Stimulated activated naive CD4-positive, alpha-beta T cell treated with Interleukin-2 at 50 U/mL for 16 hours (primary cell): ENCODE data around the gene PNMA6E.

Experiments
- DNase-seq: peaks from one replicate; lab custom pipeline; 2025; lab: John Stamatoyannopoulos, UW

The PNMA6E gene

DNA sequence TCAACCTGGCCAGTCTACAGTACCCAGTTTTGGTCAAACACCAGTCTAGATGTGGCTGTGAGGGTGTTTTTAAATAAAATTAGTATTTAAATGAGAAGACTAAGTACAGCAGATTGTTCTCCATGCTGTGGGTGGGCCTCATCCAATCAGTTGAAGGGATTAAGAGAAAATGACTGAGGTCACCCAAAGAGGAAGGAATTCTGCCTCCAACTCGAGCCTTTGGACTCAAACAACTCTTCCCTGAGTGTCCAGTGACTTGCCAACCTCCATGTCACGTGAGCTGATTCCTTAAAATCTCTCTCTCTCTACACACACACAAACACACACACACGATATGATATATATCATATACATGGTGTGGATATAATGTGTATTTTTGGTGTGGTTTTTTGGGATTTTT lies 34.7 kb upstream of the PNMA6E start:
- DNase-seq, result no peak

DNA sequence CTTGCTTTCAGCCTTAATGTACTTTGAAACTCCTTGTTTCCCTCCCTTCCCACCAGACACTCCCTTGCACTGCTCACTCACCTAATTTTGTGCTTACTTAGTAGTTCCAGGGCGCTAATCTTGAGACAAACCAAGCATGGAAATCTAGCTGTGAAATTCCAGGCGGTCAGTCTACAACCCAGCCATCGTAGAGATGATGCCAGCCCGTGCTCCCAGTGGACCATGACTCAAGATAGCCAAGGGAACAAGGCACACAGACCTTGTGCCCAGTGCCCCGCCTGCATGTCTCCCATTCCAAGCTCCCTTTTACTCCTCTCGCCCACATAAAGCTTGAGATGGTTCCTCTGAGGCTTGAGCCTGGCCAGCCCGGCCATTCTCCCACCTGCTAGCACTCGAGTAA lies 33.7 kb upstream of the PNMA6E start:
- no peak for DNase-seq

DNA sequence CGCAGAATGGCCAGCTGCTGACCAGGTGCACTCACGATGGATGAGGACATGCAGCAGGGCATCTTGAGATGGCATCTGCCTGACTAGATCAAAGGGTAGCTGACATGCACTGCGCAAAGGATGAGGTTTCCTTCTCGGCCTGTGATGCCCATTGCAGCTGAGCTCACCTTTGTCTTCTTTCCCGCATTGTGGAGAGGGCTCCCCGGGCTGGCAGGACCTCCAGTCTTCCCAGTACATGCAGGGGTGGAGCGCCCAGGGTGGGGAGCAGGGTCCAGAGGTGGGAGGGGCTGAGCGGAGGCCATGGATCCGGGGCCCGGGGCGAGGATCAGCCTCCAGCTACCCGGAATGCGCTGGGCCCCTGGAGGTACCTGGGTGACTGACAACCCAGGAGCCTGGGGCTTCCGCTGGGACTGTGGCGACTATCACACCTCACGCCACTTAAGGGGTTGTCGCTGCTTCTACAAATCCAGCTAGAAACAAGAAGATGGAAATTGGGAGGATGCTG lies 32.7 kb upstream of the PNMA6E start:
- DNase-seq, result no peak

DNA sequence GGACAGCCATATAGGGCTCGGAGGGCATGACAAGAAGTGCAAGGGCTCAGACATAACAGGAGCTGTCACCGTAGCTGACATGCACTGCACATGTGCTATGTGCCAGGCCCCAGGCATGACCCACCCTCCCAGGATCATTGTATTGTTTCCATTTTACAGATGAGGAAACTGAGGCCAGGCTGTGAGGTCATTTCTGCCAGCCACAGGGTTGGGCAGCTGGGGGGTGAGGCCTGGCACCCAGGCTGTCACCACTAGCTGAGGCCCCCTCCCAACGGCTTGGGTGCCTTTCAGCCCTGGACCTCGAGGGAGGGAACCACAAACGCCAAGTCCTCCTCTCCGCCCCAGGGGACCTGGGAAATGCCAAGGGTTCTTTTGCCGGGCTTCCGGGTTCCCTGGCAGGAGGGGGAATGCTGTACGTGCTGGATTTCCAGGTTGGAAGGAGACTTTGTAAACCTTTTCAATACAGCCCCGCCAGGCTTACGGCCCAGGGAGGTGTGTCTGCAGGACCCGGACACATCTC lies 32.1 kb upstream of the PNMA6E start:
- DNase-seq, result no peak

DNA sequence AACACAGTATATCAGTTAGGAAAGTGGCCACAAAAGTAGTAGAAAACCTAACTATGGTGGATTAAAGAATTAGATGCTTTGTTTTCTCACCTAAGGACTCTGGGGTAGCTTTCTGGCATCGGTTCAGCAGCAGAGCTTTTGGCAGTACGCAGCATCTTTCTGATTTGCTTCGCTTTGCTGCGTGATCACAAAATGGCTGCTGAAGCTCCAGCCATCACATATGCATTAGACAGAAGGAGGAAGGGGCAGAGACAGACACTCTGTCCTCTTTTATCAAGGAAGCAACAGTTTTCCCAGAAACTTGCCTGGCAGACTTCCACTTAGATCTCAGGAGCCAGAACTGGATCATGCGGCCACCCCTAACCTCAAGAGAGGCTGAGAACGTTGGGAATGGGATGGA lies 29.6 kb upstream of the PNMA6E start:
- no peak for DNase-seq

DNA sequence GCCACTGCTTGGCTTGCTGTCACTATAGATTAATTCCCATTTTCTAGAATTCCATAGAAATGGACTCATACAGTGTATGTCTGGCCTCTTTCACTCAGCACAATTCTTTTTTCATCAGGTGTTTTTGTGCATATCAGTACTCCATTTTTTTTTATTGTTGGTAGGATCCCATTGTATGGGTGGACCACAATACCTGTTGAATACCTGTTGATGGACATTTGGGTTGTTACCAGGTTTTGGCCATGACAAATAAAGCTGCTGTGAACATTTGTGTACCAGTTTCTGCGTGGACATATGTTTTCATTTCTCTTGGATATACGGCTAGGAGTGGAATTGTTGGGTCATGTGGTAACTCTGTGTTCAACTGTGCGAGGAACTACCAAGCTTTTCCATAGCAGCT lies 25.1 kb upstream of the PNMA6E start:
- no peak for DNase-seq

DNA sequence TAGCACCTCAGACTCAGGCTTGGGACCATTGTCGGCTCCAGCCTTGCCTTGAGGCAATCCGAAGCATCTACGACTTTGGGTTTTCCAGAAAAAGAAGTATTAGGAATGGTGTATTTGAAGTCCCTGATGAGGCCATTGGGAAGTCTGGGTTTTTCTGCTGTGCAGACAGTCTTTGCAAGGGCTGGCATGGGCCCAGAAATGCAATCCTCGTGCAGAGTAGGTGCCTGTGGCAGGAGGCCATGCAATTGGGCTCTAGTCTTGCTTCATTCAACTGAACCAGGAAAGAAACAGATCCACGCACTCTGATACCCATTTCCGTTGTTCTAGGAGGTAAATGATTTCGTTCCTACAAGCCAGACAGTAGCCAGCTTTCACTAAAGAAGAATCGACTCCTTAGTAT lies 22.5 kb upstream of the PNMA6E start:
- no peak for DNase-seq

DNA sequence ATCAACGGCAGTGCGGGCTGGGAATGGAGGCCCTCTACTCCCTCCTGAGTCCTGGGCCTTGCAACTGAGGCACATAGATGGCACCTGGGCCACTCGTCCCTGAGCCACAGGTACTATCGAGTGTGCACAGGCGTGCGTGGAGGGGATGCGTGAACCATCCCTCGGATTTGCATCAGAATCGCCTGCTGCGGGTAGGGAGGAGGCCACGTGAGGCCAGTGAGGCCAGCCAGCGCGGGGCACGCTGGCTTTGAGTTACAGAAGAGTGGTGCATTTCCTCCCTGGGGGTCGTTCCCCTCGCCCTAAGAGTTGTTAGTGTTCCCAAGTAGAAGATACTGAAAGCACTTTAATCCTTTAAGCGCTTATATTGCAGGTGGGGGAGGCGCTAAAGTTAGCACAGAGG lies 20.7 kb upstream of the PNMA6E start:
- DNase-seq, result no peak

DNA sequence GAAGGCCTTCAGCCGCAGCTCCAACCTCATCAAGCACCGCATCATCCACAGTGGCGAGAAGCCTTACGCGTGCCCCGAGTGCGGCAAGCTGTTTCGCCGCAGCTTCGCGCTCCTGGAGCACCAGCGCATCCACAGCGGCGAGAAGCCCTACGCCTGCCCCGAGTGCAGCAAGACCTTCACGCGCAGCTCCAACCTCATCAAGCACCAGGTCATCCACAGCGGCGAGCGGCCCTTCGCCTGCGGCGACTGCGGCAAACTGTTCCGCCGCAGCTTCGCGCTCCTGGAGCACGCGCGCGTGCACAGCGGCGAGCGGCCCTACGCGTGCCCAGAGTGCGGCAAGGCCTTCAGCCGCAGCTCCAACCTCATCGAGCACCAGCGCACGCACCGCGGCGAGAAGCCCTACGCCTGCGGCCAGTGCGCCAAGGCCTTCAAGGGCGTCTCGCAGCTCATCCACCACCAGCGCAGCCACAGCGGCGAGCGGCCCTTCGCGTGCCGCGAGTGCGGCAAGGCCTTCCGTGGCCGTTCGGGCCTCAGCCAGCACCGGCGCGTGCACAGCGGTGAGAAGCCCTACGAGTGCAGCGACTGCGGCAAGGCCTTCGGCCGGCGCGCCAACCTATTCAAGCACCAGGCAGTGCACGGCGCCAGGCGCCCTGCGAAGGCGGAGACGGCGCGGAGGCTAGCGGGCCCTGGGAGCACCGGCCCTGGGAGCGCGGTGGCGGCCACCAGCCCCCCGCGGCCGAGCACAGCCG lies 19.9 kb upstream of the PNMA6E start:
- no peak for DNase-seq

DNA sequence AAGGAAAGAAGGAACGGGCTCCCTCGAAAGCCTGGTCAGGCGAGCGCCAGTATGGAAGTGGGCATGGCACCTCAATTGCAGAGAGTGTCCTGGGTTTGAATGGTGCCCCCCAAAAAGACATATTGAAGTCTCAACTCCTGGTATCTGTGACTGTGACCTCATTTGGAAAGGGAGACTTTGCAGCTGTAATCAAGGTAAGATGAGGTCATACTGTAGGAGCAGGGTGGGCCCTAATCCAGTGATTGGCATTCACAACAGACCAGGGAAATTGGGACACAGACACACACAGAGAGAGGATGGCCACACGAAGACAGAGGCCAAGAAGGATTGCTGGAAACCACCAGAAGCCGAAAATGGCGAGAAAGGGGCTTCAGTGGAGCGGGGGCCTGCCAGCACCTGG lies 16.5 kb upstream of the PNMA6E start:
- no peak for DNase-seq

DNA sequence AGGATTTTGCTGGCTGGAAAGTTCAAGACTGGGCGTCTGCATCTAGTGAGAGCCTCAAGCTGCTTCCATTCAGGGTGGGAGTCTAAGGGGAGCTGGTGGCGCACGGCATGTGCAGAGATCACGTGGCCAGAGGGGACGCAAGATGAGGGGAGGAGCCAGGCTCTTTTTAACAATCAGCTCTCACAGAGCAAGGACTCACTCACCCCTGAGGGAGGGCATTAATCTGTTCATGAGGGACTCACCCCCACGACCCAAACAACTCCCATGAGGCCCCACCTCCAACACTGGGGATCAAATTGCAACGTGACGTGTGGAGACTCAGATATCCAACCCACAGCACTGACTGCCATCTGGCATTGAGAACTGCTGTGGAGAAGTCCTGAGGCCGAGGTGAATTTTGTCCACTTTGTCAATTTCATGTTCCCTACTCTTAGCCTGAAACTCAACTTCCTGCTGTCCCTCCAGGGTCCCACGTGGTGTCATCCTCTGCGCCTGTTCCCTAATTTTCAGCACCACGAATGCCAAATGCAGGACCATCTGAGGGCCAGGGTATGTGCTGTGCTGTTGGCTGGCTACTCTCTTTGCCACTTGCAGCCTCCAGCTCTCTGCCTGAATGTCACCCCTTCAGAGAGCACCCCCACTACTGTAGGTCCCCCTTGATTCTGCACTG lies 15.8 kb upstream of the PNMA6E start:
- no peak for DNase-seq

DNA sequence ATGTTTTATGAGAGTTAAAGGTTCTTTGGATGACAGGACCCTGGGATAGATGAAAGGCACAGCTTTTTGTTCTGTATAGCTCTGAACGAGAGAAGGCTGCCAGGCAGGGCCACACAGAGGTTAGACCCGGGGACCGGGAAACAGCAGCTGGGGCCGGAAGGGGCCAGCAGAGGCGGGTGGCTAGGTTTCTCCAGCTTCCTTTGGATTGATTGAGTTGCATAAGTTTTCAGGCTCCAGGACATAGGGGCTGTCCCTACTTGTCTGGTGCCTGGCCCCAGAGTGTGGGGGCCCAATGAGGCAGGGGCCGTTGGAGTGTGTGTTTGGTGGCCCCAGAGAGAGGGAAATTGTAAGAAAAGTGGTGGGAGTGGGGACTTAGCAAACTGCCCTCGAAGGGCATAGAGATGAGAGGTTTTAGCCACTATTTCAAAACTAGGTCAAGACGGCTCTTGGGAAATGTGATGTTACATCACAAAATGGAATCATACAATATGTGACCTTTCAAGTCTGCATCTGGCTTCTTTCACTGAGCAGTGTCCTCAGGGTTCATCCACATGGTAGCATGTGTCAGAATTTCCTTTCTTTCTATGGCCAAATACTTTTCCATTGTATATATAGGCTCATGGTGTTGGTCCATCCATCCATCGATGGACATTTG lies 13.8 kb upstream of the PNMA6E start:
- no peak for DNase-seq

DNA sequence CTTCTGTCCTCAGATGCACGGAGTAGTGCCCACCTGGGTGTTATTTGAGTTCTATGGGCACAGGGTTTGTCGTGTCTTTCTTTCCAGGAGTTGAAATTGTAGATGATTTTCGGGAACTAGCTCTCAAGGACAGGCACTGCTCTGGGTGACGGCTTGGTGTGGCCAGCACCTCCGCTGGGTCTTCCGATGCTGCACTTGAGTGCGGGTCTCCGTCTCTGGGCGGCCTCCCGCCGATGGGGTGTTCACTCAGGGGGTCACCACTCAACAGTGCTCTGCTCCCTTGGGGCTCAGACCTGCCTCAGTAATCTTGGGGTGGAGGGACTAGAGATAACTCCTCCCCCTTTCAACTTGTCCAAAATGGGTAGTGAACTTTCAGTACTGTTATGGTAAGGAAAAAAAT lies 12.6 kb upstream of the PNMA6E start:
- DNase-seq, result no peak

DNA sequence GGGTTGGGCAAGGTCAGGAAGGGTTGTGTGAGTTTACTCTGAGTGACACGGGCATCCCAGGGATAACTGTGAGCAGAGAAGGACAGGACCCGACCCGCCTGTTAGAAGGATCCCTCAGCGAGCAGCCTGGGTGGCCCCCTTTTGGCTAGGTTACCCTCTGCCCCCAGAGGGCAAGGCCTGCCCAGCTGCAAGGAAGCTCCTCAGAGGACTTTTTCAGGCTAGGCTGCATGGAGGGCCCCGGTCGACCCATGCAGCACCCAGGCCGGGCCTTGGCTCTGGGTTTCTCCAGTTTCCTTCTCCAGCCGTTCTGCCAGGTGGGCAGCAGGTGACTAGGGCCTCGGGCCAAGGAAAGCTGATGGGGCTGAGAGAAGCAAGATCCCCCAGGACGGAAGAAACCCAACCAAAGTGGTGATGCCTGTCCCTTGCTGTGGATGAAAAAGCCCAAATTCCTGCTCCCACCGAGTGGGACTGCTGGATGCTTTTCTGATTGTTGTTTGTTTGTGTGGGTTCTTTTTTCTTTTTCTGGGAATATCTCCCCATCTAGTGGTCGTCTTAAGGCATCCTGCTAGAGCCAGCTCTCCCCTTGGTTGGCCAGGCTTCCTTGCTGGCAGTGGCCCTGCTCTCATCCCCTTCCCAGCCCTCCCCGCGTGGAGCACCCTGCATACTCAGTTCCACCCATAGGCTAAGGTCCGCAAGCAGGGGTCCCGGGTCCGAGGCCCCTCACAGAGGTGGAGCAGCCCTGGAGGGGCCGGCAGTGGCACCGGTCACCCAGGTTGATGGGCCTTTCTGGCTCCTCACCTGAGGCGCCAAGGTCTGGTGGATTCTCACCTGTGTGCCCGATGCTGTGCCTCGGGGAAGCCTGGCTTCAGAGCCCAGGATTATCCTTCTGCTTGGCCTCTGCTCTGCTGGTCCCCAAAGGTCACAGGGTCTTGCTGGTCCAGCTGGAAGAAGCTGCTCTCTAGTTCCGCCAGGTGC lies 11.9 kb upstream of the PNMA6E start:
- no peak for DNase-seq

DNA sequence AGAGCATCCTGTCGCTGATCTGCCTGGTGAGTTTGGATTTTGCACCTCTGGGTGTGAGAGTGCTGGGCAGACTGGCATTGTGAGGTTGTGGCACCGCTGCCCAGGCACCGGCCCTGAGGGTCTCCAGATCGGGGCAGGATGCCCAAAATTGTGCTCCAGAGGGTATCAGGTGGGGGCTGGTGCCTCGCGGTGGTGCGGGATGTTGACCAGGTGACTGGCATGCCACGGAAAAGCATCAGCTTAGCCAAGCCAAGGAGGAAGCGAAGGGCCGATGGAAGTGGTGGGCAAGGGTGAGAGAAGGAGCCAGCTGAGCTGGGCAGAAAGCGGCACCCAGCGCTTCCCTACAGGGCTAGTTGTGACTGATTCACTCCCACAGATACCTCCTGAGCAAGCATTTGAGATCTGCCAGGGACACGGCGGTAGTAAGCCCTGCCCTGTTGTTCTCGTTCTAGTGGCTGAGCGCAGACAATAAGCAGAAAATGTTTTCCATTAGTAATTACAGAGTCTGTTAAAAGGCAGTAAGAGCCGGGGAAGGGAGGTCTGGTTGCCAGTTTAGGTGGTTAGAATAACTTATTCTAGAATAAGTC lies 10.9 kb upstream of the PNMA6E start:
- DNase-seq, result no peak

DNA sequence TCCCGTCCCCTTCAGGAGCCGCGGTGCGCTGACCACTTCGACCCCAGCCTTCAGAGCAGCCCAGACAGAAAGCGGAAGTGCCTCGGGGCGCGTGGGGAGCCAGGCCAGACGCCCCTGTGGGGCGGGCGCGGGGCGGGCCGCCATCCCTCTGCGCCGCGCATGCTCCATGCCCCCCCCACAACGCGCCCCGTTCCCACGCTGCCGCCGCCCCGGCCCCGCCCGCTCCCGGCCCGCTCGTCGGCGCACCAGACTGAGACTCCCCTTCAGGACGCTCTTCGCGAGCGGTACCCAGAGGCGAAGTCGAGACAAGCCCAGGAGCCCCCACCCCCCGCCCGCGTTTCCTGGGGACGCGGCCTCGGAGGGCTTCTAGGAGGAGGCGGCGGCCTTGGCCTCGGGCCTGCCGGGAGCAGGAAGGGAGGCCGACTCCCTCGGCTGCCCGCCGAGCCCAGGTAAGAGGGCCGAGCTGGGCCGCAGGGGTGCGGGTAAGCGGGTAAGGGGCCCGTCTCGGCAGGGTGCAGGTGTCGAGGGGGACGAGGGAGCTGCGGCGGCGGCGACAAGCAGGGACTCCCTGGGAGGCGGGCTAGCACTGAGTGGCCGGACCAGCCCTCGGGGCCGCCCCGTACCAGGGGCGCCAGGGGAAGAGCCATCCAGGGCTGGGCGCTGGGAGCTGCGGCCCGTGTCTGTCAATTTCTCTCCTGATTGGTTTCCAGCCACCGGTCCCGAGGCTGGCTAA lies 10.3 kb upstream of the PNMA6E start, which contains the start of gene ZFP92:
TSS of gene ZFP92 (plus strand) at position 218 of the 733 bp plus-strand sequence. CDS start 6,851 bp downstream, outside the sequence.
- DNase-seq, result peak; percentile 21

DNA sequence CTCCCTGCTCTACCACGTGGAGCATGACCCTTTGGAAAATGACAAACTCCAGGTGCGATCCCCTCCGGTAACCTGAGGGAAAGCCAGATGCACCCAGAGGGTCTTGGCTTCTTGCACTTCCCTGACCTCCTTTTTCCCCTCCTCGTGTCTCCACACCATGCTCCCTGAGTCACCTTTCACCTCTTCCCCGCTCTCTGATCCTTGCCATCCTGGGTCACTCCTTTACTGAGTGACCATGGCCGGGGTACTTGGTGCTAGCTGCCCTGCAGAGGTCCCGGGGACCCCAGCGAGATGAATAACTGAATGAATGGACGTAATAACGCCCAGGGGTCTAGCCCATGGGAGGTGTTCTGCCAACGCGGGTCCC lies 9.7 kb upstream of the PNMA6E start:
- no peak for DNase-seq

DNA sequence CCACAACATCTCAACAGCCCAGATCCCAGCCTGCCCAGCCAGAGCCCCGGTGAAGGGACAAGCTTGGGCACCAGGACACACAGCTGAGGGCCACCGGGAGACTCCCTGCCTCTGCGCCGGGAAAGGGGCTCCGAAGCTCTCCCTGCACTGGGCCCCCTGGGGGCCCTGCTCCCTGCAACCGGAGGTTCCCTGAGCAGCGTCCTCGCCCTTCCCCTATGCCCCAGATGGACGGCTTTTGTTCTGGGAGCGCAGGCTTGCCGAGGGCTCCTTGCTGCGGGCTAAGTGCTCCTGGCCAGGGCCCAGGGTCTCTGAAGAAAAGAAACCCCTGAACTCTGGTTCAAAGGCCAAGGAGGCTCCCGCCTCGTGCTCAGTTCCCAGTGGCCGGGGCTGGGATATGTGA lies 9.2 kb upstream of the PNMA6E start:
- DNase-seq, result no peak

DNA sequence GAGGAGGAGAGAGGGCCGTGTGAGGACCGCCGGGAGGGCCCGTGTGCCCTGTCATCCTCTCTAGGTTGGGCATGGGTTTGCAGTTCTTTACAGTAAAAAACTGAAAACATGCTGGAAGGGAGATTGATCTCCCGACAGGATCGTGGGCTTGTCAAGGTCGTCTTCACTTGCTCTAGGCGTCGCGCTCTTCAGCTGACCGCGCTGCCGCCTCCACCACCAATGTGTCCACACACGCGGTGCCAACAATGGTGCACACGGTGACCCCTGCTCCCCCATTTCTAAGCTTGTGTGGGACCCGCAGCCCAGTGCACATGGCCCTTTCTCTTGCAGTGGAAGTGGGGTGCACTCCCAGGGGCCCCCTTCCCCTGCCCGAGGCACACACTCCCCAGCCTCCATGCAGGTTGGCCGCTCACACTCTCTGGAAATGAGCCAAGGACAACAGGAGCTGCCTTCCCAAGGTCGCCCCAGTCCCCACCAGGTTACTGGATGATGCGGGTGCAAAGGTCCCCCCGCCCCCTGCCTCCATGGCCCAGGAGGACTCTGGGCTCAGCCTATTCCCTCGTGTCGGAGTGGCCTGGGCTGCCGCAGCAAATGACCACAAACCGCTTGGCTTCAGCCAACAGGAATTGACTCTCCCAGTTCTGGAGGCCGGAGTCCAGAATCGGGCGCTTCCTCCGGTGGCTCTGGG lies 8.4 kb upstream of the PNMA6E start:
- DNase-seq, result no peak

DNA sequence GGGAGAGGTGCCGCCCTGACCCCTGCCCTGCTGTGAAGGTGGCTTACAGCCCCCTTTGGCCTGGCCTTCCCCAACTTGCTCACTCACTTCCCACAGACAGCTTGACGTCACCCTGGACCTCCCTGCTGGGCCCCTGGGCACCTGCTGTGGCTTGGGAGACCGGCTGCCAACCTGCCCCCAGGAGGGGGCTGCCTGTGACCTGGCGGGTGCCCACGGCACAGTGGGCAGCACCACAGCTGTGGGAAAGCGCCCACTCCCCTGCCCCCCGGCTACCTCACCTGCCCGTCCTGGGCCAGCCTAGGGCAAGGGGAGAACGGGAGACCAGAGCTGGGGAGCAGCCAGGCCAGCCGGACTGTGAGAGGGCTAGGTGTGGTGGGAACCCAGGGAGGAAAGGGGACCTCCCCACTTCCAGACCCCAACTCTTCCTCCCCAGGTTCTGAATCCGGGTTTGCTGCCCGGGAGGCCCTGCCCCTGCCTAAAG lies 7.8 kb upstream of the PNMA6E start:
- DNase-seq, result no peak
